ENCODE data around the gene ARHGAP15. TPM values are rescaled to one million over a fixed set of nuclear protein-coding genes. Genes with fewer than 3 reads are reported as not detected.

ARHGAP15 gene
- total and polyA plus RNA-seq, 10 donors, result 55.8 to 219 (median 130) TPM

GRCh38 chr2:143594161-143594560 lies 464.9 kb downstream of the ARHGAP15 start:
- H3K27me3 ChIP-seq (replicated peaks in 1 of 7), result no peaks in the 10 kb centered on the region
- H3K9me3 ChIP-seq, result no peaks in the 10 kb centered on the region
- peaks cover 0 to 21% (median 0%) of the 10 kb centered on the region in 6 donors for H3K36me3 ChIP-seq
- TF ChIP-seq POLR2AphosphoS5 (IDR thresholded peaks at IDR 0.05) (no peak), POLR2A (IDR thresholded peaks at IDR 0.05) (no peak), CTCF (IDR thresholded peaks at IDR 0.05 in 8 of 11, conservative IDR thresholded peaks at IDR 0.05 in 3 of 11) (no peak)
- no peak overlapping the region for H3K4me3 ChIP-seq
- no peak overlapping the region for H3K27ac ChIP-seq
- intact Hi-C loops (cut with DNase I; ENCODE audit: low total_unique reads), result no loop called here
- peaks cover 0 to under 1% (median 0%) of the 10 kb centered on the region in 6 donors for H3K4me1 ChIP-seq
- WGBS, 5 donors, result 91 to 95% (median 94%) methylated on average over 7 of the region's 7 CpGs
- DNase-seq, result no peak

DNA sequence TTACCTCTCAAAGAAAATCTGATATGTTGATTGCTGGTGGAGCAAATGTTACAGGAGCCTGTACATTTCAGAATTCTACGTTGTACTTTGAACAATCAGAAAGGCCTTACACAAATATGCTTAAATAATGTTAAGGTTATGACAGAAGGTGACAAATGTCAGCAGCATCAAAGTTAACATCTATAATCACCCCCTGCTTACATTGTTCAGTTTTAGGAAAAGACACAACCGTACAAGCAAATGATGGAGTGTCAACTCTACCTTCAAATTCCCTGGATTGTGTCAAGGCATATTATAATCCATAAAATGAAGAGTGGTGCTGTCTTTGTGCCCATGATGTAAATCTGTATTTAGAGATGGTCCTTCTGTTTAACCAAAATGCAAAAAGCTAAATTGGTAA lies 465.5 kb downstream of the ARHGAP15 start:
- DNase-seq, result no peak
- no peak overlapping the region for H3K4me3 ChIP-seq
- no peak for TF ChIP-seq POLR2AphosphoS5 (IDR thresholded peaks at IDR 0.05)
- TF ChIP-seq CTCF (IDR thresholded peaks at IDR 0.05 in 8 of 11, conservative IDR thresholded peaks at IDR 0.05 in 3 of 11), result no peak
- no peak for TF ChIP-seq POLR2A (IDR thresholded peaks at IDR 0.05)
- no peaks in the 10 kb centered on the region for H3K9me3 ChIP-seq
- H3K27me3 ChIP-seq (replicated peaks in 1 of 7), result no peaks in the 10 kb centered on the region
- intact Hi-C loops (cut with DNase I; ENCODE audit: low total_unique reads), result no loop called here
- 48 to 98% (median 64%) methylated on average over 2 of the region's 2 CpGs for WGBS, 5 donors
- H3K4me1 ChIP-seq, result no peaks in the 10 kb centered on the region
- no peak overlapping the region for H3K27ac ChIP-seq
- H3K36me3 ChIP-seq, result peaks cover 0 to 21% (median 0%) of the 10 kb centered on the region in 6 donors

- WGBS, 5 donors, result 84 to 90% (median 87%) methylated on average over 2 of the region's 2 CpGs
- H3K36me3 ChIP-seq, result peaks cover 0 to 23% (median 0%) of the 10 kb centered on the region in 6 donors
- no peak overlapping the region for H3K4me3 ChIP-seq
- H3K27me3 ChIP-seq (replicated peaks in 1 of 7), result no peaks in the 10 kb centered on the region
- TF ChIP-seq POLR2AphosphoS5 (IDR thresholded peaks at IDR 0.05), result no peak
- no peak for TF ChIP-seq CTCF (IDR thresholded peaks at IDR 0.05 in 8 of 11, conservative IDR thresholded peaks at IDR 0.05 in 3 of 11)
- TF ChIP-seq POLR2A (IDR thresholded peaks at IDR 0.05), result no peak
- DNase-seq, result no peak
- H3K9me3 ChIP-seq, result no peaks in the 10 kb centered on the region
- peaks cover 0 to 16% (median 0%) of the 10 kb centered on the region in 6 donors for H3K4me1 ChIP-seq
- intact Hi-C loops (cut with DNase I; ENCODE audit: low total_unique reads), result no loop called here
- H3K27ac ChIP-seq, result no peak overlapping the region
Observed at GRCh38 chr2:143600116-143600515, 470.9 kb downstream of the ARHGAP15 start.

- no peak for TF ChIP-seq POLR2AphosphoS5 (IDR thresholded peaks at IDR 0.05)
- TF ChIP-seq CTCF (IDR thresholded peaks at IDR 0.05 in 8 of 11, conservative IDR thresholded peaks at IDR 0.05 in 3 of 11), result no peak
- TF ChIP-seq POLR2A (IDR thresholded peaks at IDR 0.05), result no peak
- DNase-seq, result no peak
- Histone ChIP-seq H3K27ac (no peak overlapping the region), H3K4me1 (peaks cover 0 to 16% (median 0%) of the 10 kb centered on the region in 6 donors), H3K4me3 (no peak overlapping the region), H3K9me3 (no peaks in the 10 kb centered on the region), H3K27me3 (replicated peaks in 1 of 7) (no peaks in the 10 kb centered on the region), H3K36me3 (peaks cover 0 to 32% (median 0%) of the 10 kb centered on the region in 6 donors)
- intact Hi-C loops (cut with DNase I; ENCODE audit: low total_unique reads), result no loop called here
- 79 to 91% (median 87%) methylated on average over 1 of the region's 1 CpG for WGBS, 5 donors
Observed at GRCh38 chr2:143601828-143602227, 472.6 kb downstream of the ARHGAP15 start.

All from spleen (tissue), 11 donors.